Kidney epithelial cell (primary cell): ENCODE results near the gene FSTL3. TPM values are rescaled to one million over a fixed set of nuclear protein-coding genes. Genes with fewer than 3 reads are reported as not detected.

Experiments
- DNase-seq: peaks from one replicate; pipeline ENCODE4 v3.0.0-alpha.2; 2010; ENCODE audit warnings: low read depth
- H3K27me3 ChIP-seq: 2 replicates; pipeline ENCODE4 v1.6.0; 2011; ENCODE audit warnings: low read length; ENCODE audit not compliant: control insufficient read depth, insufficient read depth
- H3K36me3 ChIP-seq: 2 replicates; pipeline ENCODE4 v1.5.1; 2011; ENCODE audit warnings: low read length; ENCODE audit not compliant: control insufficient read depth, insufficient read depth
- H3K4me3 ChIP-seq: 2 replicates; pipeline ENCODE4 v1.5.1; 2011; ENCODE audit warnings: low read depth, mild to moderate bottlenecking, control low read depth, low read length
- total RNA-seq: library from RNA; depleted of rRNA; stranded (reverse); fragments of >200 nt; gene quantifications from 2 replicates; pipeline ENCODE4 v1.2.3, GENCODE V29; 2015
- TF ChIP-seq, protein P1 (sequence below): IDR thresholded peaks from 2 replicates; pipeline ENCODE4 v1.5.1; 2011; ENCODE audit warnings: mild to moderate bottlenecking, moderate library complexity, low read length, control low read depth, inconsistent platforms; ENCODE audit not compliant: insufficient read depth, poor library complexity, severe bottlenecking

The FSTL3 gene
- total RNA-seq, 1 donor from 2014 or later, result 378 TPM

- peaks cover 2% of the 10 kb centered on the region for H3K36me3 ChIP-seq
- TF ChIP-seq, protein P1, sequence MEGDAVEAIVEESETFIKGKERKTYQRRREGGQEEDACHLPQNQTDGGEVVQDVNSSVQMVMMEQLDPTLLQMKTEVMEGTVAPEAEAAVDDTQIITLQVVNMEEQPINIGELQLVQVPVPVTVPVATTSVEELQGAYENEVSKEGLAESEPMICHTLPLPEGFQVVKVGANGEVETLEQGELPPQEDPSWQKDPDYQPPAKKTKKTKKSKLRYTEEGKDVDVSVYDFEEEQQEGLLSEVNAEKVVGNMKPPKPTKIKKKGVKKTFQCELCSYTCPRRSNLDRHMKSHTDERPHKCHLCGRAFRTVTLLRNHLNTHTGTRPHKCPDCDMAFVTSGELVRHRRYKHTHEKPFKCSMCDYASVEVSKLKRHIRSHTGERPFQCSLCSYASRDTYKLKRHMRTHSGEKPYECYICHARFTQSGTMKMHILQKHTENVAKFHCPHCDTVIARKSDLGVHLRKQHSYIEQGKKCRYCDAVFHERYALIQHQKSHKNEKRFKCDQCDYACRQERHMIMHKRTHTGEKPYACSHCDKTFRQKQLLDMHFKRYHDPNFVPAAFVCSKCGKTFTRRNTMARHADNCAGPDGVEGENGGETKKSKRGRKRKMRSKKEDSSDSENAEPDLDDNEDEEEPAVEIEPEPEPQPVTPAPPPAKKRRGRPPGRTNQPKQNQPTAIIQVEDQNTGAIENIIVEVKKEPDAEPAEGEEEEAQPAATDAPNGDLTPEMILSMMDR, result no peak
- H3K27me3 ChIP-seq, result no peaks in the 10 kb centered on the region
- no peak for DNase-seq
- no peak overlapping the region for H3K4me3 ChIP-seq
These were observed 10.6 kb downstream of the FSTL3 start for GRCh38 chr19:686589-687297.

DNA sequence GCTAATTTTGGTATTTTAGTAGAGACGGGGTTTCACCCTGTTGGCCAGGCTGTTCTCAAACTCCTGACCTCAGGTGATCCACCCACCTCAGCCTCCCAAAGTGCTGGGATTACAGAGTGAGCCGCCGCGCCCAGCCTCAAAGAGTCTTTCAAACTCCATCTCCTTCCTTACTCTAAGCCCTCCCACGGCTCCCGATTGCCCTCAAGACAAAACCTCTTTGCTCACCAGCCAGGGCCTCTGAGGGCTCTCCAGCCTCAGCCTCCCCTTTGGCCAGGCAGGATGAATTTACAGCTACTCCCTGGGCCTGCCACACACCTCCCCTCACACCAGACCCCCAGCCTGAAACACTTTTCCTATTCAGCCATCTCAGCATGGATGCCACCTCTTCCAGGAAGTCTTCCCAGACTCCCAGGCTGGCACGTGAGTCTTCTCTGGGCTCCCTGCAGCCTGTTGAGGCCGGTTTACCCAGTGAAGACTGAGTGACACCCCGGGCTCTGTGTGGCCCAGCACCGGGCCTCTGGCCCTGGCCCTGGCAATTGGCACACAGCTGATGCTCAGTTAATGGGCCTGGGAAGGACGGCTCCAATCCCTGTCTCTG lies 11.5 kb downstream of the FSTL3 start:
- Histone ChIP-seq H3K4me3 (no peak overlapping the region), H3K27me3 (no peaks in the 10 kb centered on the region), H3K36me3 (peaks cover 2% of the 10 kb centered on the region)
- no peak for DNase-seq
- TF ChIP-seq, protein P1, result no peak

DNA sequence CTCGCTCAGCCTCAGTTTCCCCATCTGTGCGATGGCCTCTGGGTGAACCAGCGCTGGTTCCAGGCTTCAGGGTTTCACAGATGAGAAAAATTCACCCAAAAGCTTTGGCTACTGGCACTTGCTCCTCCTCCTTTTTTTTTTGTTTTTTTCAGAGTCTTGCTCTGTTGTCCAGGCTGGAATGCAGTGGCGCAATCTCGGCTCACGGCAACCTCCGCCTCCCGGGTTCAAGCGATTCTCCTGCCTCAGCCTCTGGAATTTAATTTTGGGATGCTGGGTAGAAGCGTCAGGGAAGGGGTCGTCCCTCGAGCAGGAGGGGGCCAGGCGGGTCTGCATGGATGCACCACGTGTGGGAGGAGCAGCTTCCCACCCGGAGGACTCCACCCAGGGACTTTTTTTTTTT lies 12.0 kb downstream of the FSTL3 start:
- Histone ChIP-seq H3K27me3 (no peaks in the 10 kb centered on the region), H3K4me3 (no peak overlapping the region), H3K36me3 (no peaks in the 10 kb centered on the region)
- TF ChIP-seq, protein P1, result no peak
- DNase-seq, result no peak

DNA sequence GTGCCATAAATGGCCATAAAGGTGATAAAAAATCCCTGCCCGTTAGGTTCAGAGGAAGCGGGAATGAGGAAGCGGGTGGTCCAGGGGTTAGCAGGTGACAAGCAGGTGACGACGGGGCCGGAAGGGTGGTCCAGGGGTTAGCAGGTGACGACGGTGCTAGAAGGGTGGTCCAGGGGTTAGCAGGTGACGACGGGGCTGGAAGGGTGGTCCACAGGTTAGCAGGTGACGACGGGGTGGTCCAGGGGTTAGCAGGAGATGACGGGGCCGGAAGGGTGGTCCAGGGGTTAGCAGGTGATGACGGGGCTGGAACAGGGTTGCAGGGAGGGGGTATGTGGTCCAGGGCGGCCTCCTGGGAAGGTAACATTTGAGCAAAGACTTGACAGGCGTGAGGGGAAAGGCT lies 12.8 kb downstream of the FSTL3 start:
- no peak for DNase-seq
- Histone ChIP-seq H3K36me3 (no peaks in the 10 kb centered on the region), H3K4me3 (no peak overlapping the region), H3K27me3 (no peaks in the 10 kb centered on the region)
- TF ChIP-seq, protein P1, result no peak

DNA sequence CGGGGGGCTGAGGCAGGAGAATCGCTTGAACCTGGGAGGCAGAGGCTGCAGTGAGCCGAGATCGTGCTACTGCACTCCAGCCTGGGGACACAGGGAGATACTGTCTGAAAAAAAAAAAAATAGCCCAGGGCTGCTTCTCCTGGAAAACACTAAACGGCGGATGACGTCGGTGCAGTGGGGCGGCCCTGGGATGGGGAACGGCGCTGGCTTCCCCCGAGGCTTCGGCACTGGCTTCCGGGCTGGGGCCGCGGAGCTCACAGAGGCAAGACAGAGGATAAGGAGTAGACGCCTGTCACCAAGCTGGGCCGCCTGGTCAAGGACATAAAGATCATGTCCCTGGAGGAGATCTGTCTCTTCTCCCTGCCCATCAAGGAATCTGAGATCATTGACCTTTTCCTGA lies 14.0 kb downstream of the FSTL3 start:
- H3K36me3 ChIP-seq, result no peaks in the 10 kb centered on the region
- TF ChIP-seq, protein P1, result no peak
- no peak overlapping the region for H3K4me3 ChIP-seq
- no peak for DNase-seq
- peaks cover 9% of the 10 kb centered on the region for H3K27me3 ChIP-seq
